GM19324 (cell line): Measurements from ENCODE around the gene GNAZ.

Experiments
- ATAC-seq: cut with Tn5 transposase; IDR thresholded peaks from one replicate; pipeline ENCODE4 v1.9.1; 2021; ENCODE audit warnings: mild to moderate bottlenecking, moderate library complexity; ENCODE audit not compliant: unreplicated experiment, low FRiP score

Gene GNAZ

GRCh38 chr22:23090457-23090835 lies 20.1 kb downstream of the GNAZ start:
- no peak for ATAC-seq

GRCh38 chr22:23091760-23092159 lies 21.4 kb downstream of the GNAZ start:
- ATAC-seq = no peak

DNA sequence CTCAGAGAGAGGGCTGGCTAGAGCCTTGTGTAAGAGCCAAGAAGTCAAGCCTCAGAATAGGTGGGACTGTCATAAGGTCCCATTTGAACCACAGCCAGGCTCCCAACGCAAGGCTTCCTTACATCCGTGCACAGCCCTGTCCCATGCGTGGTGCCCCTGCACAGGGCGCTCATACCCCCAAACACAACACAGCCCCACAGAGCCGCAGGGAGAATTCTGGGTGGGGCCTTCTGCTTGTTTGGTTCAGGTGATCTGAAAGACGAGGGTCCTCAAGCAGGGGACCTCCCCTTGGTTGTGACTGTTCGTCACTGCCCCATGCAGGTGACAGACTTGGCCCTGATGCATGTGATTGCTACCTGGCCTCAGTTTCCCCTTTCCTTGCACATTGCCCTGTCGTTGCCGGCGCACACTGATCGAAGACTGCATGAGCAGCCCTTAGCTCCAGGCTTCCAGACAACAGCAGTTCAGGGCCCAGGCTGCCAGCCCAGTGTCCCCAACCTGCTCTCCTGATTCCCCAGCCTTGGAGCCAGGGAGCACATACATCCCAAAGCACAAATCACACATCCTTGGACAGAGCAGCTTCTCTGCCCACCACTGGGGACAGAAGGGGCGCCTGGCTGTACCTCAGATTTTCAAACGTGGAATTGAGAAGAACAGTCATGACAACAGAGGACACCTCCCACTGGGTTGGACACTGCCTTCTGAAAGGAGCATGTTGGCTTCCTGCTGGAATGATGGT lies 22.1 kb downstream of the GNAZ start:
- no peak for ATAC-seq

GRCh38 chr22:23093051-23093788 lies 22.9 kb downstream of the GNAZ start:
- no peak for ATAC-seq

DNA sequence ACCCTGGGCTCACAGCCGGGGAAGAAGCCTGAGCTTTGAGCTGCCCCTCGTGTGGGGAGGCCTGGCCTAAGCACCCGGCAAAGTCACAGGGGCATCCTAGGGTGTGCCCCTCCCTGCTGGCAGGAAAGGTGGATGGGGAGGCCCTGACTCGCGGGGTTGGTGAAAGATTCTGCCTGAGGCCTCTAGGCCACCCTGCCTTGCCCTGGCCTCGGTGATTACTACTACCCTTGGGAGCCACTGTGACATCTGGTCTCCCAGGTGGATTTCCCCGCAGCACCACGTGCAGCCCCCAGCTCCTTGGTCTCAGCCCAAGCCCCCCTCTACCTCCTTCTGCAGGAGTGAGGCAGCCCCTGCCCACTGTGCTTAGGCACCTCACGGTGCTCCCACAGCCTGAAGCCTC lies 23.9 kb downstream of the GNAZ start:
- no peak for ATAC-seq

GRCh38 chr22:23094695-23095681 lies 24.7 kb downstream of the GNAZ start:
- ATAC-seq = no peak

DNA sequence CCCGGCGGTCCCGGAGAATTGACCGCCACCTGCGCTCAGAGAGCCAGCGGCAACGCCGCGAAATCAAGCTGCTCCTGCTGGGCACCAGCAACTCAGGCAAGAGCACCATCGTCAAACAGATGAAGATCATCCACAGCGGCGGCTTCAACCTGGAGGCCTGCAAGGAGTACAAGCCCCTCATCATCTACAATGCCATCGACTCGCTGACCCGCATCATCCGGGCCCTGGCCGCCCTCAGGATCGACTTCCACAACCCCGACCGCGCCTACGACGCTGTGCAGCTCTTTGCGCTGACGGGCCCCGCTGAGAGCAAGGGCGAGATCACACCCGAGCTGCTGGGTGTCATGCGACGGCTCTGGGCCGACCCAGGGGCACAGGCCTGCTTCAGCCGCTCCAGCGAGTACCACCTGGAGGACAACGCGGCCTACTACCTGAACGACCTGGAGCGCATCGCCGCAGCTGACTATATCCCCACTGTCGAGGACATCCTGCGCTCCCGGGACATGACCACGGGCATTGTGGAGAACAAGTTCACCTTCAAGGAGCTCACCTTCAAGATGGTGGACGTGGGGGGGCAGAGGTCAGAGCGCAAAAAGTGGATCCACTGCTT lies 25.5 kb downstream of the GNAZ start:
- ATAC-seq = no peak

DNA sequence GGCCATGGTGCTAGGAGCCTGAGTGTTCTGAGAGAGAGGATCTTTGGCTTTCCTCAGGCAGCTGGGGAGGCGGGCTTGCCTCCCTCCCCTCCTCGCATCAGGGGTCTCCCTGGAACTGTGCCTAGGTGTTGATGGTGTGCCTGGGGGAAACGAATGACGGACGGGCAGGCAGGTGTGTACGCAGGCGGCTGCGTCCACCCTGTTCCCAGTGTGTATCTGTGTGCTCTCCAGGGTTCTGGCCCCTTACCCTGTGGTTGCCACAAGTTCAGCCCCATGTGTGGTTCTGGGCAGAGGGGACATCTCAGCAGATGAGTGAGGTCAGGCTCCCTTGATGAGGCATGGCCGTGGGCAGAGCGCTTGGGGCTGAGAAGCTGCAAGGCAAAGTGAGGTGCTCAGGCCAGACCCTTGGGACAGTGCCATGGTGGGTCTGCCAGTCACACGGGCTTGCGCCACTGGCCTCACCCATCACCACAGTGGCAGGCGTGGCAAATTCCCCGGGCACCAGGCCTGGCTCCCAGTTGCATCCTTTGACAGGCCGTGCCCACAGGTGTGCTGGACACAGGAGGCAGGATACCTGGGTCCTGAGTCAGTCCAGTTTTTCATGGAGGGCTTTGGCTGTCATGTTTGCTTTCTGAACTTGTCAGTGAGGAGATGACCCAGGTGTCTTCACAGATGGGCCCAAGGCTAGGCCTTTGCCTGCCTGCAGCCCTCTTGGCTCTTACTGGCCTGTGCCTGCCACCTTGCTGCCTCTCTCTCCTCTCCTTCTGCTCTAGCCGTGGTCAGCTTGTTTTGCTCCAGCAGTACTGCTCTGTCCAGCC lies 27.3 kb downstream of the GNAZ start:
- ATAC-seq = no peak

DNA sequence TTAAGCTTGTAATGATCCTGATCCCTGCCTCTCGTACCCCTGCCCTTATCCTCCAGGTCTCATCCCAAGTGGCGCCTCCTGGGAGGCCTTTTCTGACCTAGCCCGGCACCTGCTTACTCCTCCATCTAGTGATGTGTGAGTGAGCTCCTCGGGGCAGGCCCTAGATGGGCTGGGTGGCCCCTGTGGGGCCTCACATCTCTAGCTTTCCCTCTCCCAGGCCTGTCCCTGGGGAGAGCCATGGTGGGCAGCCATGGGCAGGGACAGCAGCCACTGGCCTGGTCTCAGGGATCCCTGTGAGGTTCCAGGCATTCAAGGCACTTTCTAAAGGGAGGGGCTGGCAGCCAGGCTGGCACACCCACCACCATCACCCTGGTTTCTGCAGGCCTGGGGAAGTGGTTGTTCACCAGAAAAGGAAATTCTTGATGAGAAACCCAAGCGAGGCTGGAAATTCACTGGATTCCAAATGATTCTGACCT lies 27.9 kb downstream of the GNAZ start:
- no peak for ATAC-seq

DNA sequence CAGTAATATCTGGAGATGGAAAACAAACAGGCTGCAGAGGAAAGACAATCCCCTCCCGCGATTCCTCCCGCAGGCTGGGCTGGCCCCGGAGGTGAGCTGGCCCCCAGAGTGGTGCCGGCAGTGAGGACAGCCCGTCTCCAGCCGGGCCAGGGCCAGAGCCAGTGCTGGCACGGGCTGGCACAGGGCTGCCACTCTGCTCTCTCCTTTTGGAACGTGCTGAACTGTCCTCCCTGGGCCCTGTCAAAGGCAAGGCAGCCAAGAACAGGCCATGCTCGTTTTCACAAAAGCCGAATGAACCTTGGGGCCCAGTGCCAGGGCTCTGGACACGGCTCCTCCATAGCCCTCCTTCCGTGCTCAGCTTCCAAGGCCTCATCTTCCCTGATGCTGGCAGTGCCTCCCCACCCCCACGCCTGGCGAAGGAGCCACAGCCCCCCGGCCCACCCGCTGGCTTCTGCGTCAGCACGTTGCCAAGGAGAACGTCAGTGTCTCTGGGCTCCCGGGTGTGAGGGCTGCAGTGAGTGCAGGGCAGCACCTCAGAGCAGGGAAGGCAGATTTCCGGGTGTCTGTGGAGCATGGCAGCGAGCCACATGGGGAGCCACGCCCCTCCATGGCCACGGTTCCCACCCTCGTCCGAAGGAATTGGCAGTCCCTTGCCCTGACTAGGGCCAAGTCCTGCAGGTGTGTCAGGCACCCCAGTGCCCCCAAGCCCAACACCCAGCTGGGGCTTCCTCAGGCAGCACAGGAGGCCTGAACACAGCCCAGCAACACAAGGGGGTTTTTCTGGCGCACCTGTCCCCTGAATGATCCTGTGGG lies 28.6 kb downstream of the GNAZ start:
- no peak for ATAC-seq

GRCh38 chr22:23099531-23099804 lies 29.1 kb downstream of the GNAZ start:
- no peak for ATAC-seq

GRCh38 chr22:23100124-23100801 lies 29.9 kb downstream of the GNAZ start:
- no peak for ATAC-seq

GRCh38 chr22:23101524-23101923 lies 31.2 kb downstream of the GNAZ start:
- ATAC-seq = no peak

DNA sequence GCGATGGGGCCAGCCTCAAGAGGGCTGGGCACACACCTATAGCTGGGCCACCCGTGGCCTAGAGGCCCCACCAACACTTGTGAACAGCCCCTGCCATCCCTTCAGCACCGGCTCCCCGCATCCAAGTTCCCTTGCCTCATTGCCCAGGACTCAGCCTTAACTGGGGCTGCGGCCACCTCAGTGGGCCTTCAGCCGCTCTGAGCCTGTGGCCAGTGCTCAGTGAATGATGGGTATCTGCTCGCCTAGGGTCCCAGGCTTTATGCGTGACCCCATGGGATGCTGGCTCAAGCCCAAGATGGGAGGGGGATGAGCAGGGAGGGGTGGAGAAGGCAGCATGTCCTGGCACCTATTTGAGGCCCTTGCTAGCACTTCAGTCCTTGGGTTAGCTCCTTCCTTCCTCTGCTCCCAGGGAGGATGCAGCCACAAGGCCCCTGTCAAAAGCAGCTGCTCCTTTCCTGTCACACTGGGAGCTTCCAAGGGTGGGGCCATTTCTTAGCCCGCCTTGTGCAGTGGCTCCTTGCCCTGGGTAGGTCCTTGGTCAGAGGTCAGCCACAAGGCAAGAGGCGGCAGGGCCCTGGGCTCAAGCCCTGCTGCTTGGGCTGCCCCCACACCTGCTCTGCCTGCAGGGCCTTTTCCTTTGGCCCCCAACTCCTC lies 31.8 kb downstream of the GNAZ start:
- no peak for ATAC-seq

- no peak for ATAC-seq
Measured at GRCh38 chr22:23102776-23103175, 32.5 kb downstream of the GNAZ start.

GRCh38 chr22:23103199-23103954 lies 33.1 kb downstream of the GNAZ start:
- no peak for ATAC-seq
